NCI-H187 treated with DMSO at 0.1 percent for 48 hours (cell line): Measurements from ENCODE around the gene SSBP4.
"Not testable (repeated sequence)": the region's sequence is repeated elsewhere in the genome, so short reads cannot be mapped to it uniquely, and the experiment has no call there.

Experiments
- DNase-seq: peaks from one replicate; lab custom pipeline; 2025; lab: John Stamatoyannopoulos, UW

SSBP4 gene

DNA sequence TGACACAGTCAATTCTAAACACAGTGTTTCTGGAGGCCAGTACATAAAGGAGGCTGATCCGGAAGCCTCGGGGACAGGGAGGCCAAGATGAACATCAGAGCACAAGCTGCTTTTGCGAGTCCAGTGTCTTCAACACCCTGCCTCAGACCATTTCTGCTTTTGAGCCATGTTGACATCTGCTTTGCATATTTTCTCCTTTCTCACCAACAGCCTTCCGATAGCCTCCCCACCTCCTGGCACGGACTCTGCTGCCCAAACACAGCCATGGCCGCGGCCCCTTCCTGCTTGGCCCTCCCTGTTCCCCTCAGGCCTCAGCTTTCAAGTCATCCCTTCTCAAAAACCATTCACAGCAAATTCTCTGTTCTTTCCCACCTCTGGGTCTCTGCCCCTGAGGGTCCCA is 25.4 kb upstream of the SSBP4 start:
- DNase-seq, result no peak

DNA sequence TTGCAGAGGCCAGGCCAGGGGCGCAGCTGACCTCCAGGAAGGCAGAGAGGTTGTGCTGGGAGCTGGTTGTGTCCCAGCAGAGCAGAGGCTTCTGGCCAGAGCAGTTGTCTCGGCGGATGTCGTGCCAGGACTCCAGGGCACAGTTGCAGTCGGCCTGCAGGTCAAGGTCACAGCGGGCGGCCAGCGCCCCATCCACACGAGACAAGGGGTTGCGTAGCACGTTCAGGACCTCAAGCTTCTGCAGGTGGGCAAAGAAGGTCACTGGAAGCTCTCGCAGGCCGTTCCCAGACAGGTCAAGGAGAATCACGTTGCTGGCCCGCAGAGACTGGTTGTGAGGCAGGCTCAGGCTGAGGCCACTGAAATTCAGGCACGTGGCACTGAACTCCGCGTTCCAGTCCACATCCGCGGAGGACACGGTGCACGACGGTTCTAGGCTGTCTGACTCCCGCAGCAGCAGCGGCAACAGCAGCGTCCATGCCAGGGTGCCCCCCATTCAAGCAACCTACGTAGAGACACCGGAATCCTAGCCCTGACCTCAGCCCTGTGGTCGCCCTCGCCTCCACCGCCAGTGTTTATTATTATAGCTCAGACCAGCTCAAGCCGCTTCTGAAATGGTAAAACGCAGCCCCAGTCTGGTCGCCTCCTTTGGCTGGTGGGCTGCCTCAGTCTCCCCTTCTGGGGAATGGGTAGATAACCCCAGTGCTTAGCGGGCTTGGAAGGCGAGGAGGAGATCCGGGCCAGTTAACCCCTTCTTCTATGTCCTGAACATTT is 22.5 kb upstream of the SSBP4 start:
- no peak for DNase-seq

- no peak for DNase-seq
These were observed 21.7 kb upstream of the SSBP4 start, which contains the start of gene LRRC25 for GRCh38 chr19:18397242-18398202. Gene LRRC25, minus strand, starts transcription at chr19:18397622. Its CDS starts 659 bp downstream, at chr19:18396963.

DNA sequence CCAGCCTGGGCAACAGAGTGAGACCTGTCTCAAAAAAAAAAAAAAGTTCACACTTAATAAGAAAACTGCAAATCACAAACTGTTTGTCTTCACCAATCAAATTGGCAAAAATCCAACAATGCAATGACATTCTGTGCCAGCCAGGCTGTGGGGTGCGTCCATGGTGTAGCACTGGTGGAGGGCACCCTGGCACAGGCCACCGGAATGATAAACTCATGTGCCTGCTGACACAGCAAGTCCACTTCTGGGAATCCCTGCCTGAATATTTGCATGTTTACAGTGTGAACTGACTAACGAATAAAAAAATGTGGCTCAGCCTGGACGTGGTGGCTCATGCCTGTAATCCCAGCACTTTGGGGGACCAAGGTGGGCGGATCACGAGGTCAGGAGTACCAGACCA is 20.2 kb upstream of the SSBP4 start:
- DNase-seq, result no peak

DNA sequence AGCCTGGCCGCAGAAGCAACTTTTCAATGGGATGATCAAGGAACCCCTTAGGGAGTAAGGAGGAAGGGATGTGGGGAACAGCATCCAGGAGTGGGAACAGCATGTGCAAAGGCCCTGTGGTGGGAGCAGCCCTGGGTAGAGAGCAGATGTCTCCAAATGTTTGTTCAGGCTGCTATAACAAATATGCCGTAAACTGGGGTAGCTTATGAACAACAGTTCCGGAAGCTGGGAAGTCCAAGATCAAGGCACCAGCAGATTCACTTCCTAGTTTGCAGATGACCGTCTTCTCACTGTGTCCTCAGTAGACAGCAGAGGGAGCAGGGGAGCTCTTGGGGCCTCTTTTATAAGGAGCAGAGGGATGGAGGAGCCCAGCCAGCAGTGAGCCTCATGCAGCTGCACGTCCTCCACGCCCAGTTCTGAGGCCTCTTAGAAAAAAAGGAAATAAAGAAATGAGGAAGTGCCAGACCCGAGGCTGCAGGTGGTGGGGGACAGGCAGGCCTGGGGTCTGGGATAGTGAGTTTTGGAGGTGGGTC is 17.6 kb upstream of the SSBP4 start:
- DNase-seq, result no peak

DNA sequence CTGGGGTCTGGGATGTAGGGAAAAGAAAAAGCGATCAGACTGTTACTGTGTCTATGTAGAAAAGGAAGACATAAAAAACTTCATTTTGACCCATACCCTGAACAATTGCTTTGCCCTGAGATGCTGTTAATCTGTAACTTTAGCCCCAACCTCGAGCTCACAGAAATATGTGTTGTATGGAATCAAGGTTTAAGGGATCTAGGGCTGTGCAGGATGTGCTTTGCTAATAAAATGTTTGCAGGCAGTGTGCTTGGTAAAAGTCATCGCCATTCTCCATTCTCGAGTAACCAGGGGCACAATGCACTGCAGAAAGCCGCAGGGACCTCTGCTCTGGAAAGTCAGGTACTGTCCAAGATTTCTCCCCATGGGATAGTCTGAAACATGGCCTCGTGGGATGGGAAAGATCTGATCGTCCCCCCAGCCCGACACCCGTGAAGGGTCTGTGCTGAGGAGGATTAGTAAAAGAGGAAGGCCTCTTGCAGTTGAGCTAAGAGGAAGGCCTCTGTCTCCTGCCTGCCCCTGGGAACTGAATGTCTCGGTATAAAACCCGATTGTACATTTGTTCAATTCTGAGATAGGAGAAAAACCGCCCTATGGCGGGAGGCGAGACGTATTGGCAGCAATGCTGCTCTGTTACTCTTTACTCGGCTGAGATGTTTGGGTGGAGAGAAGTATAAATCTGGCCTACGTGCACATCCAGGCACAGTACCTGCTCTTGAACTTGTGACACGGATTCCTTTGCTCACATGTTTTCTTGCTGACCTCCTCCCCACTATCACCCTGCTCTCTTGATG is 16.5 kb upstream of the SSBP4 start:
- DNase-seq, result not testable (repeated sequence)

GRCh38 chr19:18405754-18406153 is 13.4 kb upstream of the SSBP4 start:
- DNase-seq, result not testable (repeated sequence)

DNA sequence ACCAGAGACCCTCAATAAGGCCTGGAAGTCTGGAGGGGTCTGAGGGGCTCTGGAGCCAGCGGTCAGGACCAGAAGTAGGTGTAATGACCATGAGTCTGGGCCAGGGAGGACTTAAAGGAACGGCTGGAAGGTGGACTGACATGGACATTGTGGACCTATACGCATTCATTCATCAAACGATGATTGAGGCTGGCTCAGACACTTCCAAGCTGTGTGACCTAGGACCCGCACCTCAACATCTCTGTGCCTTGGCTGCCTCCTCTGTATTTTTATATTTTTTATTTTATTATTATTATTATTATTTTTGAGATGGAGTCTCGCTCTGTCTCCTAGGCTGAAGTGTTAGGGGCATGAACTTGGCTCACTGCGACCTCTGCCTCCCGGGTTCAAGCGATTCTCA is 12.4 kb upstream of the SSBP4 start:
- no peak for DNase-seq

DNA sequence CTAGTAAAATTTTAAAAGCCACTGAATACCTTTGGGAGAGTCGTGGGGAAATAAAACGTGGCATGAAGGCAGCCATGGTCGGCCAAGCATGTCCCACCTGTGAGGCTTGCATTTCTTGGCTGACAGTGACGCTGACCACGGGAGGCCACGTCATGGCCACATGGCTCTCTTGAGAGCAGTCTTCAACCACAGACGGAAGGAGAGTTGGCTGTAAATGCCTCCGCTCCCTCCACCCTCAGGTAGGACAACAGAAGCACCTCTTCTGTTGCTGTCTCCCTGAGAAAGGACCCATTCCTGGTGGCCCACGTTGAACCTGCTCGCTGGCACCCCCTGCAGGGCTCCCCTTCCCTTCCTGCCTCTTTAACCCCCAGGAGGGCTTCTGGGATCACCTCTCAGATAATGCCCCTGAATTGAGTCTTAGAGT is 11.1 kb upstream of the SSBP4 start:
- DNase-seq, result no peak

GRCh38 chr19:18412610-18413239 is 6.5 kb upstream of the SSBP4 start:
- no peak for DNase-seq

DNA sequence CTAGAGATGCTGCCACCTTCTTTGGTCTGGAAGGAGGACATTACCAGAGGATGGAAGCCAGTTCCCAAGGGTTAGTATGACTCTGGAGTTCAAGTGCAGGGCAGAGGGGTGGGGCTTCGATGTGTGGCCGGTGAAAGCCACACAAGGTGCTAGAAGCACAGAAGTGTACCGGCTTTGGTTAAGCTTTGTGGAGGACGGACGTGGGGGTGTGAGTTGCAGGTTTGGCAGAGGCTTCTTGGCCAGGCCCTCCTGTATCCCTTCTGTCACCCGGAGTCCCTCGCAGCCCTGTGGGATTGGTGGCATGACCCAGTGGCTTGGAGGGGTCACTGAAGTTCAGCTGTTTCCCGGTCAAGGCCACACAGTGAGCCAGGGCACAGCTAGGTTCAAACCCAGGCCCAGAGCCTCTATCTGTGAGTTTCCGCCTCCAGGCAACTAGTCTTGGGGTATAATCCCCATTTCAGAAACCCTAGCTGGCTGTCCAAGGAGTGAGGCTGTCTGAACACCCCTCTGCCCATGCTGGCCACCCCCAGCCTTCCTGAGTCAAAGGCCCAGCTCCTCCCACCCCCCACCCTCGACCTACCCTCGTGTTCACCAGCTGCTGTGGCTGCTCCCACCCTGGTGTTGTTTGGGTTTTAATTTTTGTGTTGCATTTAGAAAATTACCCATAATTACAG is 4.6 kb upstream of the SSBP4 start:
- no peak for DNase-seq

- no peak for DNase-seq
These were observed 3.9 kb upstream of the SSBP4 start for GRCh38 chr19:18415178-18415867.

- no peak for DNase-seq
These were observed 2.4 kb upstream of the SSBP4 start for GRCh38 chr19:18416778-18417249.

GRCh38 chr19:18417250-18418028 is 1.8 kb upstream of the SSBP4 start:
- no peak for DNase-seq

DNA sequence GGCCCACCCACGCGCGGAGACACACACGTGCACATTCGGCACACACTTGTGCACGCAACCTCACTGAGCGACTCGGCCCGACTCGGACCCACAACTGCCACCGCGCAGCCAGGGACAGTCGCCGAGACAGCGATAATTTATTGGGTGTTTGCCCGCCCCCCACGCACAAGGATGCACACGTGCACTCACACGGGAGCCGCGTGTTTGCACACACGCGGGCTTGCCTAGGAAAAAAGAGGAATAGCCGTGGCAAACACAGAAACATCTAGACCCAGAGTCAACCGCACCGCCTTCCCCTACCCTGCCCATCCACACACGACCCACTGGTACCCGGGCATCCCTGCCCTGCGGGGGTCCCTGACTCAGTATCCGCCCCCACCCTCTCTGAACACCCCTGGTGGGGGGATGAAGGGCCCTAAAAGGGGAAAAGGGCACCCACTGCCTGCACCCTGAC is 1.1 kb upstream of the SSBP4 start:
- no peak for DNase-seq

DNA sequence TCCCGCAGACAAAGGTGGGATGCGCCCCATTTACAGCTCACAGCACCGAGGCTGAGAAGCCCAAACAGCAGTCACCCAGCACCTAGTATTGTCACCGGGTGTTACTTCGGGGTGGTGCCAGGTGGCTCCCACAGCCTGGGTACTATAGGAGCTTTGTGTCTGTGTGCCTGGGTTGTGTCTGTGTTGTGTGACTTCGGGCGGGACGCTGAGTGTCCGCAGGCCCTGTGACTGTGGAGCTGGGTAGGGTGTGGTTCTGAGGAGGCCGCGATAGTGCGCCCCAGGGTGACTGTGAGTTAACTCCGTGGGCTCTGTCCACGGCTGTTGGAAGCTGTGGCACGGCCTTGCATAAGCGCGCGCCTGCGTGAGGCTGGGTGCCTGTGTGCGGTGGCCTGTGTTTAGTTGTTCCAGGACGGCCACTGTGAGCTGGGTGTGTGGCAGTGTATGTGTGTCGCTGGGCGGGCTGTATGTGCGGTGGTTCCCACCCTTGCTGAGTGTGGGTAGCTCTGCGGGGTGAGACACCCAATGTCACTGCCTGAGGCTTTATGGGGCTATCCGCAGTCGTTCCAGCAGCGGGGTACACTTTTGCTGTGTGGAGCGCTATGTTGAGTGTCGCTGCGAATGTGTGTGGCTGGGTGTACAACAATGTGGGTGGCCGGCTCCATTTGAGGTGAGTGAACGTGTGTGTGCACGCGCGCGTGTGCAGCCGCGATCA is 559 bp upstream of the SSBP4 start:
- no peak for DNase-seq

GRCh38 chr19:18419699-18420460 is 682 bp downstream of the SSBP4 start:
- no peak for DNase-seq

GRCh38 chr19:18420930-18421329 is 1.7 kb downstream of the SSBP4 start:
- no peak for DNase-seq
